NCI-H774 (cell line): ENCODE measurements around the gene KXD1.

Experiments used
- DNase-seq: peaks from one replicate; lab custom pipeline; 2025; lab: John Stamatoyannopoulos, UW

Gene KXD1

DNA sequence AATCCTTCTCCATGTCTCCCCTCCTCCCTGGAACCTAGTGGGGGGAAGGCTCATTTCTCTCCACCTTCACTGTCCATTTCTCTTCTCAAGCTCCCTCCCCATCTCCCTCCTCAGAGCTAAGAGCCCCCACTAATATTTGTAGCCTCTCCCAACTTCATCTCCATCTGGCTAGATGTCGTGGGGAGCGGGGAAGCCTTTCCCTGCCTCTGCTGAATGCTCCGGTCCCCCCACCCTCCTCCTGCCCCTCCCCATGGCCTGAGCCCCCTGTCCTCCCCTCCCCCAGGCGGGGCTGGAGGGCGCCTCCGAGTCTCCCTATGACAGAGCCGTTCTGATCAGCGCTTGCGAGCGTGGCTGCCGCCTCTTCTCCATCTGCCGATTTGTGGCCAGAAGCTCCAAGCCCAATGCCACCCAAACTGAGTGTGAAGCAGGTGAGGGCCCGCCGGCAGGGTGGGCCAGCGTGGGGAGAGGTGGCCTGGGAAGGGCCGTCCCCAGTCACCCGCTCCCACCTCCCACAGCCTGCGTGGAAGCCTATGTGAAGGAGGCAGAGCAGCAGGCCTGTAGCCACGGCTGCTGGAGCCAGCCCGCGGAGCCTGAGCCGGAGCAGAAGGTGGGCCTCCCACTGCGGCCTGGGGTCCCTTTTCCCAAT lies 56.0 kb downstream of the KXD1 start:
- DNase-seq, result no peak

DNA sequence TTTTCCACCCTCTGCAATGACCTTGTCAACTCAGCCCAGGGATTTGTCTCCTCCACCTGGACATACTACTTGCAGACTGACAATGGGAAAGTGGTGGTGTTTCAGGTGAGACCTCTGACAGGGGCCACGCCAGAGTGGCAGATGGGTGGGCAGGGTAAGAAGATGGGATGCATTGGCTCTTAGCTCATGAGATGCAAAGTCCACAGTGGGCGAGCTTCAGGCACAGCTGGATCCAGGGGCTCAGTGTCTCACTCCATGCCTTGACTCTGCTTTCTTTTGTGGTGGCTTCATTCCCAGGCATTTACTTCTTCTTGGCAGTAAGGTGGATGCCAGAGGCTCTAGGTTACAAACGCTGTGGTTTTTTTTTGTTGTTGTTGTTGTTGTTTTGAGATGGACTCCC lies 58.4 kb downstream of the KXD1 start:
- DNase-seq, result no peak

GRCh38 chr19:18617562-18617961 lies 59.9 kb downstream of the KXD1 start:
- DNase-seq, result no peak

DNA sequence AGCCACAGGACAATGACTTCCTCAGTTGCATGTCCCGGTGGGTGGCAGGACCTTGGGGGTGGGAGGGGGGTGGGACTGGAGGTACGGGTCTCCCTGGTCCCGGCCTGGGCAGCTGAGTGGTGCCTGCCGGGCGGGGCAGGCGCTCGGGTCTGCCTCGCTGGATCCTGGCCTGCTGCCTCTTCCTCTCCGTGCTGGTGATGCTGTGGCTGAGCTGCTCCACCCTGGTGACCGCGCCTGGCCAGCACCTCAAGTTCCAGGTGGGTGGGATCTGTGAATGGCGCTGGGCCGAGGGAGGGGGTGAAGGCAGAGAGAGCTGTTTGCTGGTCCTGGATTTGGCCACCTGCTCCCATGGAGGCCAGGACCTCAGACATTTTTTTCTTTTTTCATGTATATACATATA lies 60.6 kb downstream of the KXD1 start:
- DNase-seq, result no peak
